ENCODE results near the gene SULT6B1.
"Not testable (repeated sequence)": the region's sequence is repeated elsewhere in the genome, so short reads cannot be mapped to it uniquely, and the experiment has no call there.

SULT6B1 gene

GRCh38 chr2:37206760-37207159 is 18.3 kb upstream of the SULT6B1 start:
- DNase-seq (ENCODE audit: low spot score in 2 of 2); in situ Hi-C loops (cut with MboI; ENCODE audit: low sequenced_read_pairs); H3K4me3 ChIP-seq; H3K27me3 ChIP-seq (ENCODE audit: low read depth): not testable (repeated sequence)
- Histone ChIP-seq H3K9me3 (peaks cover 27% of the 10 kb centered on the region), H3K36me3 (replicated peaks) (peaks cover 97% of the 10 kb centered on the region), H3K4me1 (peaks cover 16% of the 10 kb centered on the region)

- Histone ChIP-seq H3K9me3 (peaks cover 27% of the 10 kb centered on the region), H3K4me3 (no peak overlapping the region), H3K27me3 (ENCODE audit: low read depth) (no peaks in the 10 kb centered on the region), H3K36me3 (replicated peaks) (peaks cover 95% of the 10 kb centered on the region), H3K4me1 (peaks cover 16% of the 10 kb centered on the region)
- peak; percentile 72 to 78 for DNase-seq (ENCODE audit: low spot score in 2 of 2)
- in situ Hi-C loops (cut with MboI; ENCODE audit: low sequenced_read_pairs) = no loop called here
These were observed 17.3 kb upstream of the SULT6B1 start for GRCh38 chr2:37205689-37206341.

DNA sequence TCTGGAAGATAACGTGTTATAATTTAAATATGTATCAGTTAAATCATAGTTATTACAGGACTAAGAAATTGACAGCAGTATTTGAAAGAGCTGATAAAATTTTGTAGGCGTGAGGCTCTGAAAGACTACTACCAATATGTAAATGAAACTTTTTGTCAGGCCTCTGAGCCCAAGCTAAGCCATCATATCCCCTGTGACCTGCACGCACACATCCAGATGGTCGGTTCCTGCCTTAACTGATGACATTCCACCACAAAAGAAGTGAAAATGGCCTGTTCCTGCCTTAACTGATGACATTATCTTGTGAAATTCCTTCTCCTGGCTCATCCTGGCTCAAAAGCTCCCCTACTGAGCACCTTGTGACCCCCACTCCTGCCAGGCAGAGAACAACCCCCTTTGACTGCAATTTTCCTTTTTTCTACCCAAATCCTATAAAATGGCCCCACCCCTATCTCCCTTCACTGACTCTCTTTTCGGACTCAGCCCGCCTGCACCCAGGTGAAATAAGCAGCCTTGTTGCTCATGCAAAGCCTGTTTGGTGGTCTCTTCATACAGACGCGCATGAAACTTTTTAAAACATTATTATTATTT is 16.7 kb upstream of the SULT6B1 start:
- H3K4me1 ChIP-seq = peaks cover 16% of the 10 kb centered on the region
- H3K9me3 ChIP-seq = peaks cover 27% of the 10 kb centered on the region
- H3K36me3 ChIP-seq (replicated peaks) = peaks cover 90% of the 10 kb centered on the region
- DNase-seq (ENCODE audit: low spot score in 2 of 2); H3K27me3 ChIP-seq (ENCODE audit: low read depth); H3K4me3 ChIP-seq; in situ Hi-C loops (cut with MboI; ENCODE audit: low sequenced_read_pairs): not testable (repeated sequence)

DNA sequence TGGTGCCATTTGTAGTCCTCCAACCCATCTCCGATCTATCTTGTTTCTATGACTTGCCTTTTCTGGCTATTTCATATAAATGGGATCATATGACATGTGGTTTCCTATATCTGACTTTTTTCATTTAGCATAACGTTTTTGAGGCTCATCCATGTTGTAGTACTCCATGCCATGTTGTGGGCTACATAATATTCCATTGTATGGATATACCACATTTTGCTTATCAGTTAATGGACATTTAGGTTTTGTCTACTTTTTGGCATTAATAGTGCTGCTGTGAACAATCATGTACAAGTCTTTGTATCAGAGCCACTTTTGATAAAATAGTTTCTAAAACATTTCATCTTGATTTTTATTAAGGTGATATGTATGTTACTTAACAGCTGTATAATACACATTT is 15.2 kb upstream of the SULT6B1 start:
- H3K9me3 ChIP-seq = peaks cover 21% of the 10 kb centered on the region
- in situ Hi-C loops (cut with MboI; ENCODE audit: low sequenced_read_pairs) = no loop called here
- H3K4me3 ChIP-seq = no peak overlapping the region
- peaks cover 21% of the 10 kb centered on the region for H3K4me1 ChIP-seq
- no peaks in the 10 kb centered on the region for H3K27me3 ChIP-seq (ENCODE audit: low read depth)
- no peak for DNase-seq (ENCODE audit: low spot score in 2 of 2)
- H3K36me3 ChIP-seq (replicated peaks) = peaks cover 83% of the 10 kb centered on the region

- DNase-seq (ENCODE audit: low spot score in 2 of 2) = no peak
- Histone ChIP-seq H3K4me1 (peaks cover 37% of the 10 kb centered on the region), H3K9me3 (peaks cover 10% of the 10 kb centered on the region), H3K4me3 (no peak overlapping the region), H3K27me3 (ENCODE audit: low read depth) (no peaks in the 10 kb centered on the region), H3K36me3 (replicated peaks) (peaks cover 64% of the 10 kb centered on the region)
- in situ Hi-C loops (cut with MboI; ENCODE audit: low sequenced_read_pairs) = no loop called here
These were observed 13.3 kb upstream of the SULT6B1 start for GRCh38 chr2:37201766-37202165.

DNA sequence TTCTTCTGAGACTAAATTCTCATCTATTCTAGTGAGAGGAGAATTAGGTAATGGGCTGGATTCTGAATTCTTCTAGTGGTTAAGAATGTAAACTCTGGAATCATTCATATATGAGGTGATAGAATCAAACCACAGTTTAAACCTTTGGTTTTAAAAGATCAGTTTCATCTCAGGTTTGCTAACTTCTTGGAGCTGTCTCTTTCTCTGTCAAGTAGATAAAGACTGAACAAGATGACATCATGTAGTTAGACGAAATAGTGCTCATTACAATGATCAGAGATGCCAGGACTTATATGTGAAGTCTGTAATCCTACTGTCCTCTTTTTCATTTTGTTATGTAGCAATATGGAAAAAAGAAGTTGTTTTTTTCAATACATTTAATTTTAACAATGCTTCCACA is 12.7 kb upstream of the SULT6B1 start:
- peaks cover 5% of the 10 kb centered on the region for H3K9me3 ChIP-seq
- DNase-seq (ENCODE audit: low spot score in 2 of 2) = no peak
- H3K36me3 ChIP-seq (replicated peaks) = peaks cover 58% of the 10 kb centered on the region
- H3K4me1 ChIP-seq = peaks cover 36% of the 10 kb centered on the region
- no peak overlapping the region for H3K4me3 ChIP-seq
- no peaks in the 10 kb centered on the region for H3K27me3 ChIP-seq (ENCODE audit: low read depth)
- in situ Hi-C loops (cut with MboI; ENCODE audit: low sequenced_read_pairs) = no loop called here

DNA sequence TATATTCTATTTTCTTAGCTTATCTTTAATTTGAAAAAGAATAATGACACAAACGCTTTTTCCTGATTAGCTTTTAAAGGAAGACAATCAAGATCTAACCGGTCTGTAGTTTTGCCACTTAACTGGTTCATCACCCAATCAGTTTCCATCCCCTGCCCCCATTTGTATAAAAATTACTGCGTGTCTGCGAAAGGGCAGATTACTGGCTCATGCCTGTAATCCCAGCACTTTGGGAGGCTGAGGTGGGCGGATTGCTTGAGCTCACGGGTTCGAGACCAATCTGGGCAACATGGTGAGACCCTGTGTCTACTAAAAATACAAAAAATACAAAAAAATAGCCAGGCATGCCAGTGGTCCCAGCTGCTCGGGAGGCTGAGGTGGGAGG is 10.2 kb upstream of the SULT6B1 start:
- H3K27me3 ChIP-seq (ENCODE audit: low read depth) = no peaks in the 10 kb centered on the region
- in situ Hi-C loops (cut with MboI; ENCODE audit: low sequenced_read_pairs) = no loop called here
- peak in 1 of 2 experiments; percentile 62 for DNase-seq (ENCODE audit: low spot score in 2 of 2)
- no peaks in the 10 kb centered on the region; the same call in 1 of the 2 replicates for H3K9me3 ChIP-seq
- H3K4me1 ChIP-seq = peaks cover 21% of the 10 kb centered on the region
- peak overlapping the region; percentile 5; the same call in 1 of the 2 replicates for H3K4me3 ChIP-seq
- peaks cover 35% of the 10 kb centered on the region for H3K36me3 ChIP-seq (replicated peaks)

GRCh38 chr2:37196320-37197195 is 8.1 kb upstream of the SULT6B1 start, which contains the start of gene CEBPZOS:
TSS of gene CEBPZOS (plus strand) at chr2:37196496. CDS start at chr2:37199705, 3,209 bp downstream.
- DNase-seq (ENCODE audit: low spot score in 2 of 2) = peak; percentile 59 to 89
- Histone ChIP-seq H3K36me3 (replicated peaks) (peaks cover 15% of the 10 kb centered on the region), H3K9me3 (no peaks in the 10 kb centered on the region), H3K27me3 (ENCODE audit: low read depth) (no peaks in the 10 kb centered on the region), H3K4me3 (peak within 1 kb of the TSS; percentile 73), H3K4me1 (peaks cover 31% of the 10 kb centered on the region)
- in situ Hi-C loops (cut with MboI; ENCODE audit: low sequenced_read_pairs) = no loop called here

GRCh38 chr2:37195862-37196319 is 7.4 kb upstream of the SULT6B1 start:
- H3K9me3 ChIP-seq; DNase-seq (ENCODE audit: low spot score in 2 of 2); in situ Hi-C loops (cut with MboI; ENCODE audit: low sequenced_read_pairs); H3K36me3 ChIP-seq (replicated peaks); H3K27me3 ChIP-seq (ENCODE audit: low read depth): not testable (repeated sequence)
- Histone ChIP-seq H3K4me1 (peaks cover 31% of the 10 kb centered on the region), H3K4me3 (peak overlapping the region; percentile 73)

DNA sequence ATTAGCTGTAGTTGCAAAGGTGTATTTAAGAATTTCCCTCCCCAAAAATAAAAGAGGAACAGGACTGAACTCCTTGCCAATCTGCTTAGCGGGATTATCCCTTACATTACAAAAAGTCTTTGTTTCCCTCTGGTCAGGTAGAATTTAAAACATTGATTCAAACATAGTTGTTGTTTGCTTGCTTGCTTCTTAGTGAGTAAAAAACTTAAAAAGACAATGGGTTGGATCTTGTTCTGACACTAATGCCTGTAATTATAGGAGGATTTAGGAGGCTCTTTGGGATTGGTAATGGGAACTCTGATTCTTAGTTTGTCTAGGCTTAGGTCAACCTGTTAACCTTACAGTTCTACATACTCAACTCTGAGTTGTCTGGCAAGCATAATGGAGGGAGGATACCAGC is 4.1 kb upstream of the SULT6B1 start:
- Histone ChIP-seq H3K36me3 (replicated peaks) (no peaks in the 10 kb centered on the region; the same call in 1 of the 2 replicates), H3K27me3 (ENCODE audit: low read depth) (no peaks in the 10 kb centered on the region), H3K4me3 (no peak overlapping the region), H3K4me1 (peaks cover 14% of the 10 kb centered on the region), H3K9me3 (no peaks in the 10 kb centered on the region)
- in situ Hi-C loops (cut with MboI; ENCODE audit: low sequenced_read_pairs) = no loop called here
- peak in 1 of 2 experiments; percentile 66 for DNase-seq (ENCODE audit: low spot score in 2 of 2)

- in situ Hi-C loops (cut with MboI; ENCODE audit: low sequenced_read_pairs) = no loop called here
- Histone ChIP-seq H3K36me3 (replicated peaks) (no peaks in the 10 kb centered on the region), H3K9me3 (no peaks in the 10 kb centered on the region), H3K27me3 (ENCODE audit: low read depth) (no peaks in the 10 kb centered on the region), H3K4me3 (no peak overlapping the region), H3K4me1 (peaks cover 9% of the 10 kb centered on the region)
- DNase-seq (ENCODE audit: low spot score in 2 of 2) = no peak
These were observed 3.3 kb upstream of the SULT6B1 start for GRCh38 chr2:37191747-37192146.

- no peaks in the 10 kb centered on the region for H3K36me3 ChIP-seq (replicated peaks)
- no peak for DNase-seq (ENCODE audit: low spot score in 2 of 2)
- H3K27me3 ChIP-seq (ENCODE audit: low read depth) = no peaks in the 10 kb centered on the region
- H3K4me1 ChIP-seq = peaks cover 9% of the 10 kb centered on the region
- in situ Hi-C loops (cut with MboI; ENCODE audit: low sequenced_read_pairs) = no loop called here
- no peak overlapping the region for H3K4me3 ChIP-seq
- no peaks in the 10 kb centered on the region for H3K9me3 ChIP-seq
These were observed 2.8 kb upstream of the SULT6B1 start for GRCh38 chr2:37191253-37191652.

GRCh38 chr2:37190290-37190689 is 1.8 kb upstream of the SULT6B1 start:
- in situ Hi-C loops (cut with MboI; ENCODE audit: low sequenced_read_pairs) = no loop called here

More at GRCh38 chr2:37190290-37190689, 1.8 kb upstream of the SULT6B1 start:
- no peak overlapping the region for H3K4me3 ChIP-seq
- no peak for DNase-seq (ENCODE audit: low spot score in 2 of 2)
- H3K4me1 ChIP-seq = peaks cover 9% of the 10 kb centered on the region
- no peaks in the 10 kb centered on the region for H3K36me3 ChIP-seq (replicated peaks)
- no peaks in the 10 kb centered on the region for H3K9me3 ChIP-seq
- no peaks in the 10 kb centered on the region for H3K27me3 ChIP-seq (ENCODE audit: low read depth)

All from HAP-1 (cell line).